ENCODE measurements around the gene GNAI3.

The GNAI3 gene

DNA sequence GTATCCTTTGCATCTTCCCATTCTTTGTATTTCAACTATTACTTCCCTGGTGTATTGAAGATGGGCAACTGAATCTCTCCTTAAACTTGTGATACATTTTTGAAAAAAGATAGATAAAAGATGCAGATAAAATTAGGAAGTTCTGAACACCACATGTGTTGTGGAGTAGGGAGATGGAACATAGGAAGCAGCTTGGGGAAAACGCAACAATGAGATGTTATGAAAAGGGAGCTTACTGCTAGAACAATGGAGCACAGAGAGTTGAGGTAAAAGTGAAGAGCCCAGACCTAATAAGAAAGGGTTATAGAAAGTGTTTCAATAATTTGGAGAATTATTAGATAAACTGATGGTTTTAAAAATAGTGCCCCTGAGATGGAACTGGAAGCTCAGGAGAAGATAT, 20.9 kb downstream of the GNAI3 start:
- DNase-seq (no peak), ATAC-seq (ENCODE audit: insufficient read depth, low read depth) (no peak)
- Histone ChIP-seq H3K9me3 (ENCODE audit: insufficient read depth, low read length, severe bottlenecking) (no peaks in the 10 kb centered on the region), H3K27me3 (ENCODE audit: insufficient read depth, low read length, poor library complexity) (no peaks in the 10 kb centered on the region), H3K4me3 (ENCODE audit: low read depth in 1 of 2, low read length in 2 of 2) (no peak overlapping the region), H3K4me1 (ENCODE audit: insufficient read depth, low read length) (no peaks in the 10 kb centered on the region), H3K79me2 (ENCODE audit: insufficient read depth, low read length) (peaks cover 98% of the 10 kb centered on the region), H4K20me1 (ENCODE audit: insufficient read depth, low read length) (peaks cover 57% of the 10 kb centered on the region), H2AFZ (ENCODE audit: low read depth, low read length) (no peak overlapping the region), H3K4me2 (ENCODE audit: insufficient read depth, low read length) (no peak overlapping the region), H3K36me3 (ENCODE audit: insufficient read depth, low read length) (peaks cover 5% of the 10 kb centered on the region; the same call in 1 of the 2 replicates), H3K9ac (ENCODE audit: low read depth, low read length) (no peak overlapping the region), H3K27ac (ENCODE audit: low read length) (no peak overlapping the region)
- TF ChIP-seq, protein P1, sequence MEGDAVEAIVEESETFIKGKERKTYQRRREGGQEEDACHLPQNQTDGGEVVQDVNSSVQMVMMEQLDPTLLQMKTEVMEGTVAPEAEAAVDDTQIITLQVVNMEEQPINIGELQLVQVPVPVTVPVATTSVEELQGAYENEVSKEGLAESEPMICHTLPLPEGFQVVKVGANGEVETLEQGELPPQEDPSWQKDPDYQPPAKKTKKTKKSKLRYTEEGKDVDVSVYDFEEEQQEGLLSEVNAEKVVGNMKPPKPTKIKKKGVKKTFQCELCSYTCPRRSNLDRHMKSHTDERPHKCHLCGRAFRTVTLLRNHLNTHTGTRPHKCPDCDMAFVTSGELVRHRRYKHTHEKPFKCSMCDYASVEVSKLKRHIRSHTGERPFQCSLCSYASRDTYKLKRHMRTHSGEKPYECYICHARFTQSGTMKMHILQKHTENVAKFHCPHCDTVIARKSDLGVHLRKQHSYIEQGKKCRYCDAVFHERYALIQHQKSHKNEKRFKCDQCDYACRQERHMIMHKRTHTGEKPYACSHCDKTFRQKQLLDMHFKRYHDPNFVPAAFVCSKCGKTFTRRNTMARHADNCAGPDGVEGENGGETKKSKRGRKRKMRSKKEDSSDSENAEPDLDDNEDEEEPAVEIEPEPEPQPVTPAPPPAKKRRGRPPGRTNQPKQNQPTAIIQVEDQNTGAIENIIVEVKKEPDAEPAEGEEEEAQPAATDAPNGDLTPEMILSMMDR (IDR thresholded peaks at IDR 0.05; ENCODE audit: borderline replicate concordance, extremely low read depth, low read length, poor library complexity, severe bottlenecking), result no peak
- TF ChIP-seq EZH2 (IDR thresholded peaks at IDR 0.05; ENCODE audit: borderline replicate concordance, low read depth, low read length, severe bottlenecking), result no peak

DNA sequence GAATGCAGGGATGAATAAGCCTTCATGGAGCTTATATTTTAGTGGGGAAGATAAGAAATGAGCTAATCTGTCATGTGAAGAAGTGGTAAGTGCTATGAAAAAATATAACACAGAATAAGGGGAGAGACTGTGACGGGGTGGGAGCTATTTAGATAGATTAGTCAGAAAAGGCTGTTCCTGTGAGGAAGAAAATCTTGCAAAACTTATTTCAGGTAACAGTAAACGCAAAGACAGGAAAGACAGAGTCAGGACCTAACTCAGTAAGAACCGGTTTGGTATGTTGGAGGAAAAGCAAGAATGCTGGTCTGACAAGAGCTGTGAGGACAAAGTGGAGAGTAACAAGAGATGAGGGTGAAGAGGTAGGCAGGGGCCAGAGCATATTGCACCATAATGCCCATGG, 22.0 kb downstream of the GNAI3 start:
- no peaks in the 10 kb centered on the region for H3K9me3 ChIP-seq (ENCODE audit: insufficient read depth, low read length, severe bottlenecking)
- H3K4me2 ChIP-seq (ENCODE audit: insufficient read depth, low read length), result no peak overlapping the region
- H3K4me3 ChIP-seq (ENCODE audit: low read depth in 1 of 2, low read length in 2 of 2), result no peak overlapping the region
- TF ChIP-seq, protein P1 (IDR thresholded peaks at IDR 0.05; ENCODE audit: borderline replicate concordance, extremely low read depth, low read length, poor library complexity, severe bottlenecking), result no peak
- no peak for TF ChIP-seq EZH2 (IDR thresholded peaks at IDR 0.05; ENCODE audit: borderline replicate concordance, low read depth, low read length, severe bottlenecking)
- ATAC-seq (ENCODE audit: insufficient read depth, low read depth) (no peak), DNase-seq (no peak)
- H3K36me3 ChIP-seq (ENCODE audit: insufficient read depth, low read length), result peaks cover 16% of the 10 kb centered on the region; the same call in 1 of the 2 replicates
- peaks cover 48% of the 10 kb centered on the region for H4K20me1 ChIP-seq (ENCODE audit: insufficient read depth, low read length)
- H3K9ac ChIP-seq (ENCODE audit: low read depth, low read length), result no peak overlapping the region
- H3K27me3 ChIP-seq (ENCODE audit: insufficient read depth, low read length, poor library complexity), result no peaks in the 10 kb centered on the region
- no peaks in the 10 kb centered on the region for H3K4me1 ChIP-seq (ENCODE audit: insufficient read depth, low read length)
- H2AFZ ChIP-seq (ENCODE audit: low read depth, low read length), result no peak overlapping the region
- H3K27ac ChIP-seq (ENCODE audit: low read length), result no peak overlapping the region
- H3K79me2 ChIP-seq (ENCODE audit: insufficient read depth, low read length), result peaks cover 93% of the 10 kb centered on the region

DNA sequence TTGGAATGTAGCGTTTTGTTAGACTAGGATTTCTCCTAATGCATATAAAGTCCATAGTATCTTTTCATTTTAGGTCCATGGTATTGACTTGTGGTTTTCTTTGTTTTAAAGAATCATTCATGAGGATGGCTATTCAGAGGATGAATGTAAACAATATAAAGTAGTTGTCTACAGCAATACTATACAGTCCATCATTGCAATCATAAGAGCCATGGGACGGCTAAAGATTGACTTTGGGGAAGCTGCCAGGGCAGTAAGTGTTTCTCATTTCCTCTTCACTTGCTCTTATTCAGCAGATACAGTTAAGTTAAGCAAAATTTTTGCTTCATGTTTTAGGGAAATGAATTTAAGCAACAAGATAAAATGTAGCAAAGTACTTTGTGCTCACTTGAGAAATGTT, 25.4 kb downstream of the GNAI3 start:
- H4K20me1 ChIP-seq (ENCODE audit: insufficient read depth, low read length), result peaks cover 33% of the 10 kb centered on the region
- TF ChIP-seq, protein P1 (IDR thresholded peaks at IDR 0.05; ENCODE audit: borderline replicate concordance, extremely low read depth, low read length, poor library complexity, severe bottlenecking), result no peak
- no peak for TF ChIP-seq EZH2 (IDR thresholded peaks at IDR 0.05; ENCODE audit: borderline replicate concordance, low read depth, low read length, severe bottlenecking)

More for the DNA sequence above, 25.4 kb downstream of the GNAI3 start:
- DNase-seq, result no peak
- peaks cover 66% of the 10 kb centered on the region for H3K79me2 ChIP-seq (ENCODE audit: insufficient read depth, low read length)
- no peak for ATAC-seq (ENCODE audit: insufficient read depth, low read depth)
- H3K4me1 ChIP-seq (ENCODE audit: insufficient read depth, low read length), result no peaks in the 10 kb centered on the region
- H3K4me3 ChIP-seq (ENCODE audit: low read depth in 1 of 2, low read length in 2 of 2), result no peak overlapping the region
- H3K9me3 ChIP-seq (ENCODE audit: insufficient read depth, low read length, severe bottlenecking), result no peaks in the 10 kb centered on the region
- H3K36me3 ChIP-seq (ENCODE audit: insufficient read depth, low read length), result peaks cover 35% of the 10 kb centered on the region
- H2AFZ ChIP-seq (ENCODE audit: low read depth, low read length), result no peak overlapping the region
- no peak overlapping the region for H3K9ac ChIP-seq (ENCODE audit: low read depth, low read length)
- H3K4me2 ChIP-seq (ENCODE audit: insufficient read depth, low read length), result no peak overlapping the region
- no peak overlapping the region for H3K27ac ChIP-seq (ENCODE audit: low read length)
- H3K27me3 ChIP-seq (ENCODE audit: insufficient read depth, low read length, poor library complexity), result no peaks in the 10 kb centered on the region

All from DND-41 (cell line).